ENCODE results near the gene RAVER1. TPM values are rescaled to one million over a fixed set of nuclear protein-coding genes. Genes with fewer than 3 reads are reported as not detected.

The RAVER1 gene
- total and polyA plus RNA-seq, 10 of the 15 experiments (the other 5 are each of a cell fraction or from before 2014, with no cell fraction given), result 0.03 to 87.0 (median 12.1) TPM

DNA sequence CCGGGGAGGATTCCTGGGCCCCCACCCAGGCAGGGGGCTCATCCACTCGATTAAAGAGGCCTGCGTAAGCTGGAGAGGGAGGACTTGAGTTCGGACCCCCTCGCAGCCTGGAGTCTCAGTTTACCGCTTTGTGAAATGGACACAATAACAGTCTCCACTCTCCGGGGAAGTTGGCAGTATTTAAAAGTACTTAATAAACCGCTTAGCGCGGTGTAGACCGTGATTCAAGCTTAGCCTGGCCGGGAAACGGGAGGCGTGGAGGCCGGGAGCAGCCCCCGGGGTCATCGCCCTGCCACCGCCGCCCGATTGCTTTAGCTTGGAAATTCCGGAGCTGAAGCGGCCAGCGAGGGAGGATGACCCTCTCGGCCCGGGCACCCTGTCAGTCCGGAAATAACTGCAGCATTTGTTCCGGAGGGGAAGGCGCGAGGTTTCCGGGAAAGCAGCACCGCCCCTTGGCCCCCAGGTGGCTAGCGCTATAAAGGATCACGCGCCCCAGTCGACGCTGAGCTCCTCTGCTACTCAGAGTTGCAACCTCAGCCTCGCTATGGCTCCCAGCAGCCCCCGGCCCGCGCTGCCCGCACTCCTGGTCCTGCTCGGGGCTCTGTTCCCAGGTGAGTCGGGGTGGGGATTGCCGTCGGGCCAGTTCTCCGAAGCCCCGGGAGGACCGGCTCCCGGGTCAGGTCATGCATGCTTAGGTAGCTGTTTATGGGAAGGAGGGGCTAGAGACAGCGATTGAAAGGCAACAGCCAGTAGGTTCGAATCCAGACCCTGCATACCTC, 62.5 kb downstream of the RAVER1 start, which contains the start of gene ICAM1 (continued):
- TF ChIP-seq, protein P1, sequence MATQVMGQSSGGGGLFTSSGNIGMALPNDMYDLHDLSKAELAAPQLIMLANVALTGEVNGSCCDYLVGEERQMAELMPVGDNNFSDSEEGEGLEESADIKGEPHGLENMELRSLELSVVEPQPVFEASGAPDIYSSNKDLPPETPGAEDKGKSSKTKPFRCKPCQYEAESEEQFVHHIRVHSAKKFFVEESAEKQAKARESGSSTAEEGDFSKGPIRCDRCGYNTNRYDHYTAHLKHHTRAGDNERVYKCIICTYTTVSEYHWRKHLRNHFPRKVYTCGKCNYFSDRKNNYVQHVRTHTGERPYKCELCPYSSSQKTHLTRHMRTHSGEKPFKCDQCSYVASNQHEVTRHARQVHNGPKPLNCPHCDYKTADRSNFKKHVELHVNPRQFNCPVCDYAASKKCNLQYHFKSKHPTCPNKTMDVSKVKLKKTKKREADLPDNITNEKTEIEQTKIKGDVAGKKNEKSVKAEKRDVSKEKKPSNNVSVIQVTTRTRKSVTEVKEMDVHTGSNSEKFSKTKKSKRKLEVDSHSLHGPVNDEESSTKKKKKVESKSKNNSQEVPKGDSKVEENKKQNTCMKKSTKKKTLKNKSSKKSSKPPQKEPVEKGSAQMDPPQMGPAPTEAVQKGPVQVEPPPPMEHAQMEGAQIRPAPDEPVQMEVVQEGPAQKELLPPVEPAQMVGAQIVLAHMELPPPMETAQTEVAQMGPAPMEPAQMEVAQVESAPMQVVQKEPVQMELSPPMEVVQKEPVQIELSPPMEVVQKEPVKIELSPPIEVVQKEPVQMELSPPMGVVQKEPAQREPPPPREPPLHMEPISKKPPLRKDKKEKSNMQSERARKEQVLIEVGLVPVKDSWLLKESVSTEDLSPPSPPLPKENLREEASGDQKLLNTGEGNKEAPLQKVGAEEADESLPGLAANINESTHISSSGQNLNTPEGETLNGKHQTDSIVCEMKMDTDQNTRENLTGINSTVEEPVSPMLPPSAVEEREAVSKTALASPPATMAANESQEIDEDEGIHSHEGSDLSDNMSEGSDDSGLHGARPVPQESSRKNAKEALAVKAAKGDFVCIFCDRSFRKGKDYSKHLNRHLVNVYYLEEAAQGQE (IDR thresholded peaks at IDR 0.05; ENCODE audit: low read depth, low read length), result no peak
- TF ChIP-seq, protein P2, sequence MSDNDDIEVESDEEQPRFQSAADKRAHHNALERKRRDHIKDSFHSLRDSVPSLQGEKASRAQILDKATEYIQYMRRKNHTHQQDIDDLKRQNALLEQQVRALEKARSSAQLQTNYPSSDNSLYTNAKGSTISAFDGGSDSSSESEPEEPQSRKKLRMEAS (IDR thresholded peaks at IDR 0.05; ENCODE audit: low read depth, low read length), result peak; percentile 91
- no peak; the same call in 1 of the 2 replicates for TF ChIP-seq DPF2 (IDR thresholded peaks at IDR 0.05)
- 0 out of 2 replicates have a peak, but pooled peaks have one; percentile 23 for TF ChIP-seq GATAD2B (conservative IDR thresholded peaks at IDR 0.05; ENCODE audit: low read depth)
- TF ChIP-seq, protein P3, sequence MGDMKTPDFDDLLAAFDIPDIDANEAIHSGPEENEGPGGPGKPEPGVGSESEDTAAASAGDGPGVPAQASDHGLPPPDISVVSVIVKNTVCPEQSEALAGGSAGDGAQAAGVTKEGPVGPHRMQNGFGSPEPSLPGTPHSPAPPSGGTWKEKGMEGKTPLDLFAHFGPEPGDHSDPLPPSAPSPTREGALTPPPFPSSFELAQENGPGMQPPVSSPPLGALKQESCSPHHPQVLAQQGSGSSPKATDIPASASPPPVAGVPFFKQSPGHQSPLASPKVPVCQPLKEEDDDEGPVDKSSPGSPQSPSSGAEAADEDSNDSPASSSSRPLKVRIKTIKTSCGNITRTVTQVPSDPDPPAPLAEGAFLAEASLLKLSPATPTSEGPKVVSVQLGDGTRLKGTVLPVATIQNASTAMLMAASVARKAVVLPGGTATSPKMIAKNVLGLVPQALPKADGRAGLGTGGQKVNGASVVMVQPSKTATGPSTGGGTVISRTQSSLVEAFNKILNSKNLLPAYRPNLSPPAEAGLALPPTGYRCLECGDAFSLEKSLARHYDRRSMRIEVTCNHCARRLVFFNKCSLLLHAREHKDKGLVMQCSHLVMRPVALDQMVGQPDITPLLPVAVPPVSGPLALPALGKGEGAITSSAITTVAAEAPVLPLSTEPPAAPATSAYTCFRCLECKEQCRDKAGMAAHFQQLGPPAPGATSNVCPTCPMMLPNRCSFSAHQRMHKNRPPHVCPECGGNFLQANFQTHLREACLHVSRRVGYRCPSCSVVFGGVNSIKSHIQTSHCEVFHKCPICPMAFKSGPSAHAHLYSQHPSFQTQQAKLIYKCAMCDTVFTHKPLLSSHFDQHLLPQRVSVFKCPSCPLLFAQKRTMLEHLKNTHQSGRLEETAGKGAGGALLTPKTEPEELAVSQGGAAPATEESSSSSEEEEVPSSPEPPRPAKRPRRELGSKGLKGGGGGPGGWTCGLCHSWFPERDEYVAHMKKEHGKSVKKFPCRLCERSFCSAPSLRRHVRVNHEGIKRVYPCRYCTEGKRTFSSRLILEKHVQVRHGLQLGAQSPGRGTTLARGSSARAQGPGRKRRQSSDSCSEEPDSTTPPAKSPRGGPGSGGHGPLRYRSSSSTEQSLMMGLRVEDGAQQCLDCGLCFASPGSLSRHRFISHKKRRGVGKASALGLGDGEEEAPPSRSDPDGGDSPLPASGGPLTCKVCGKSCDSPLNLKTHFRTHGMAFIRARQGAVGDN (IDR thresholded peaks at IDR 0.05), result peak; percentile 98
- TF ChIP-seq MEF2A (IDR thresholded peaks at IDR 0.05; ENCODE audit: insufficient read depth, low read depth, low read length), result no peak
- peak; percentile 73; the same call in 1 of the 2 replicates for TF ChIP-seq CREB1 (IDR thresholded peaks at IDR 0.05; ENCODE audit: low read depth)
- no peak for TF ChIP-seq RFX5 (IDR thresholded peaks at IDR 0.05; ENCODE audit: low read depth, low read length)
- TF ChIP-seq, protein P4, sequence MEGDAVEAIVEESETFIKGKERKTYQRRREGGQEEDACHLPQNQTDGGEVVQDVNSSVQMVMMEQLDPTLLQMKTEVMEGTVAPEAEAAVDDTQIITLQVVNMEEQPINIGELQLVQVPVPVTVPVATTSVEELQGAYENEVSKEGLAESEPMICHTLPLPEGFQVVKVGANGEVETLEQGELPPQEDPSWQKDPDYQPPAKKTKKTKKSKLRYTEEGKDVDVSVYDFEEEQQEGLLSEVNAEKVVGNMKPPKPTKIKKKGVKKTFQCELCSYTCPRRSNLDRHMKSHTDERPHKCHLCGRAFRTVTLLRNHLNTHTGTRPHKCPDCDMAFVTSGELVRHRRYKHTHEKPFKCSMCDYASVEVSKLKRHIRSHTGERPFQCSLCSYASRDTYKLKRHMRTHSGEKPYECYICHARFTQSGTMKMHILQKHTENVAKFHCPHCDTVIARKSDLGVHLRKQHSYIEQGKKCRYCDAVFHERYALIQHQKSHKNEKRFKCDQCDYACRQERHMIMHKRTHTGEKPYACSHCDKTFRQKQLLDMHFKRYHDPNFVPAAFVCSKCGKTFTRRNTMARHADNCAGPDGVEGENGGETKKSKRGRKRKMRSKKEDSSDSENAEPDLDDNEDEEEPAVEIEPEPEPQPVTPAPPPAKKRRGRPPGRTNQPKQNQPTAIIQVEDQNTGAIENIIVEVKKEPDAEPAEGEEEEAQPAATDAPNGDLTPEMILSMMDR (IDR thresholded peaks at IDR 0.05 in 2 of 3, conservative IDR thresholded peaks at IDR 0.05 in 1 of 3; ENCODE audit: control insufficient read depth in 2 of 3, extremely low read depth in 1 of 3, insufficient read depth in 1 of 3, low read depth in 3 of 3, low read length in 3 of 3), result peak in 1 of 3 experiments; percentile 21; a peak in 1 of 6 replicates
- no peak; the same call in none of the 2 replicates for TF ChIP-seq CHD2 (IDR thresholded peaks at IDR 0.05; ENCODE audit: borderline replicate concordance, low read depth, low read length)
- TF ChIP-seq SP1 (IDR thresholded peaks at IDR 0.05; ENCODE audit: low read depth, low read length), result peak; percentile 47
- TF ChIP-seq JUNB (IDR thresholded peaks at IDR 0.05), result no peak
- 0 out of 2 replicates have a peak, but pooled peaks have one; percentile 17 for TF ChIP-seq BMI1 (IDR thresholded peaks at IDR 0.05; ENCODE audit: borderline replicate concordance)
- TF ChIP-seq NRF1 (conservative IDR thresholded peaks at IDR 0.05; ENCODE audit: low read depth, low read length), result no peak
- peak; percentile 5; the same call in 1 of the 2 replicates for TF ChIP-seq CHD1 (IDR thresholded peaks at IDR 0.05; ENCODE audit: low read depth, low read length)
- TF ChIP-seq ZNF274 (IDR thresholded peaks at IDR 0.05; ENCODE audit: insufficient read depth, insufficient read length), result no peak
- peak; percentile 62 for TF ChIP-seq RAD51 (IDR thresholded peaks at IDR 0.05)
- peak in 1 of 2 experiments; percentile 64; a peak in 1 of 4 replicates for TF ChIP-seq ETV6 (conservative IDR thresholded peaks at IDR 0.05 in 1 of 2, IDR thresholded peaks at IDR 0.05 in 1 of 2; ENCODE audit: borderline replicate concordance in 1 of 2, low read depth in 1 of 2)
- TF ChIP-seq SREBF2 (IDR thresholded peaks at IDR 0.05; ENCODE audit: low read length), result no peak
- TF ChIP-seq SUPT20H (IDR thresholded peaks at IDR 0.05; ENCODE audit: borderline replicate concordance, control insufficient read depth, low read depth, low read length), result no peak

All from GM12878 (cell line).